ENCODE measurements around the gene PGLYRP3. TPM values are rescaled to one million over a fixed set of nuclear protein-coding genes. Genes with fewer than 3 reads are reported as not detected.

Gene PGLYRP3
- polyA plus RNA-seq, 2 donors = 9.9 to 21.5 TPM

- peaks cover 0 to 16% of the 10 kb centered on the region in 2 donors for H3K4me1 ChIP-seq (ENCODE audit: control insufficient read depth in 2 of 2, insufficient read depth in 2 of 2, low read length in 1 of 2)
- no peak overlapping the region for H3K4me3 ChIP-seq (ENCODE audit: low read depth in 1 of 2, low read length in 2 of 2)
- no peaks in the 10 kb centered on the region for H3K27me3 ChIP-seq (ENCODE audit: control insufficient read depth in 1 of 2, insufficient read depth in 2 of 2, low read length in 2 of 2)
- 50 to 60% methylated on average over 9 of the region's 9 CpGs for WGBS, 2 donors
- no peaks in the 10 kb centered on the region for H3K9me3 ChIP-seq (ENCODE audit: control insufficient read depth in 2 of 2, insufficient read depth in 1 of 2, low read depth in 1 of 2, low read length in 1 of 2)
- peak overlapping the region; percentile 84 to 98 for H3K27ac ChIP-seq (ENCODE audit: low read depth in 2 of 2, low read length in 1 of 2)
- peaks cover 0 to 7% of the 10 kb centered on the region in 2 donors for H3K36me3 ChIP-seq (ENCODE audit: control insufficient read depth in 2 of 2, insufficient read depth in 2 of 2, low read length in 1 of 2)
Observed at GRCh38 chr1:153293851-153294250, 18.9 kb downstream of the PGLYRP3 start.

GRCh38 chr1:153293480-153293775, 19.3 kb downstream of the PGLYRP3 start:
- Histone ChIP-seq H3K27me3 (ENCODE audit: control insufficient read depth in 1 of 2, insufficient read depth in 2 of 2, low read length in 2 of 2) (no peaks in the 10 kb centered on the region), H3K4me3 (ENCODE audit: low read depth in 1 of 2, low read length in 2 of 2) (no peak overlapping the region), H3K36me3 (ENCODE audit: control insufficient read depth in 2 of 2, insufficient read depth in 2 of 2, low read length in 1 of 2) (peaks cover 0 to 6% of the 10 kb centered on the region in 2 donors), H3K4me1 (ENCODE audit: control insufficient read depth in 2 of 2, insufficient read depth in 2 of 2, low read length in 1 of 2) (peaks cover 0 to 16% of the 10 kb centered on the region in 2 donors), H3K27ac (ENCODE audit: low read depth in 2 of 2, low read length in 1 of 2) (peak overlapping the region; percentile 84 to 98), H3K9me3 (ENCODE audit: control insufficient read depth in 2 of 2, insufficient read depth in 1 of 2, low read depth in 1 of 2, low read length in 1 of 2) (no peaks in the 10 kb centered on the region)
- 47 to 54% methylated on average over 7 of the region's 7 CpGs for WGBS, 2 donors

- Histone ChIP-seq H3K4me1 (ENCODE audit: control insufficient read depth in 2 of 2, insufficient read depth in 2 of 2, low read length in 1 of 2) (peaks cover 0 to 16% of the 10 kb centered on the region in 2 donors), H3K36me3 (ENCODE audit: control insufficient read depth in 2 of 2, insufficient read depth in 2 of 2, low read length in 1 of 2) (peaks cover 0 to 4% of the 10 kb centered on the region in 2 donors), H3K9me3 (ENCODE audit: control insufficient read depth in 2 of 2, insufficient read depth in 1 of 2, low read depth in 1 of 2, low read length in 1 of 2) (no peaks in the 10 kb centered on the region), H3K27ac (ENCODE audit: low read depth in 2 of 2, low read length in 1 of 2) (peak overlapping the region; percentile 84 to 98), H3K27me3 (ENCODE audit: control insufficient read depth in 1 of 2, insufficient read depth in 2 of 2, low read length in 2 of 2) (no peaks in the 10 kb centered on the region), H3K4me3 (ENCODE audit: low read depth in 1 of 2, low read length in 2 of 2) (peak overlapping the region in 1 of 2 donors; percentile 29)
- 43 to 49% methylated on average over 25 of the region's 25 CpGs for WGBS, 2 donors
Observed at GRCh38 chr1:153292740-153293479, 19.8 kb downstream of the PGLYRP3 start.

- H3K4me1 ChIP-seq (ENCODE audit: control insufficient read depth in 2 of 2, insufficient read depth in 2 of 2, low read length in 1 of 2) = peaks cover 0 to 19% of the 10 kb centered on the region in 2 donors
- no peaks in the 10 kb centered on the region for H3K9me3 ChIP-seq (ENCODE audit: control insufficient read depth in 2 of 2, insufficient read depth in 1 of 2, low read depth in 1 of 2, low read length in 1 of 2)
- no peaks in the 10 kb centered on the region for H3K27me3 ChIP-seq (ENCODE audit: control insufficient read depth in 1 of 2, insufficient read depth in 2 of 2, low read length in 2 of 2)
- peaks cover 0 to 3% of the 10 kb centered on the region in 2 donors for H3K36me3 ChIP-seq (ENCODE audit: control insufficient read depth in 2 of 2, insufficient read depth in 2 of 2, low read length in 1 of 2)
- 27 to 38% methylated on average over 8 of the region's 8 CpGs for WGBS, 2 donors
- peak overlapping the region; percentile 84 to 98 for H3K27ac ChIP-seq (ENCODE audit: low read depth in 2 of 2, low read length in 1 of 2)
- no peak overlapping the region for H3K4me3 ChIP-seq (ENCODE audit: low read depth in 1 of 2, low read length in 2 of 2)
Observed at GRCh38 chr1:153292185-153292584, 20.6 kb downstream of the PGLYRP3 start.

- no peaks in the 10 kb centered on the region for H3K27me3 ChIP-seq (ENCODE audit: control insufficient read depth in 1 of 2, insufficient read depth in 2 of 2, low read length in 2 of 2)
- H3K27ac ChIP-seq (ENCODE audit: low read depth in 2 of 2, low read length in 1 of 2) = peak overlapping the region; percentile 84 to 98
- H3K4me1 ChIP-seq (ENCODE audit: control insufficient read depth in 2 of 2, insufficient read depth in 2 of 2, low read length in 1 of 2) = peaks cover 0 to 21% of the 10 kb centered on the region in 2 donors
- 79 to 83% methylated on average over 5 of the region's 5 CpGs for whole genome bisulfite sequencing, 2 donors
- no peaks in the 10 kb centered on the region for H3K9me3 ChIP-seq (ENCODE audit: control insufficient read depth in 2 of 2, insufficient read depth in 1 of 2, low read depth in 1 of 2, low read length in 1 of 2)
- H3K4me3 ChIP-seq (ENCODE audit: low read depth in 1 of 2, low read length in 2 of 2) = no peak overlapping the region
- H3K36me3 ChIP-seq (ENCODE audit: control insufficient read depth in 2 of 2, insufficient read depth in 2 of 2, low read length in 1 of 2) = no peaks in the 10 kb centered on the region
Observed at GRCh38 chr1:153291514-153291913, 21.2 kb downstream of the PGLYRP3 start.

- peak overlapping the region; percentile 78 to 82 for H3K27ac ChIP-seq (ENCODE audit: low read depth in 2 of 2, low read length in 1 of 2)
- H3K27me3 ChIP-seq (ENCODE audit: control insufficient read depth in 1 of 2, insufficient read depth in 2 of 2, low read length in 2 of 2) = no peaks in the 10 kb centered on the region
- H3K4me3 ChIP-seq (ENCODE audit: low read depth in 1 of 2, low read length in 2 of 2) = no peak overlapping the region
- peaks cover 0 to 17% of the 10 kb centered on the region in 2 donors for H3K4me1 ChIP-seq (ENCODE audit: control insufficient read depth in 2 of 2, insufficient read depth in 2 of 2, low read length in 1 of 2)
- no peaks in the 10 kb centered on the region for H3K9me3 ChIP-seq (ENCODE audit: control insufficient read depth in 2 of 2, insufficient read depth in 1 of 2, low read depth in 1 of 2, low read length in 1 of 2)
- H3K36me3 ChIP-seq (ENCODE audit: control insufficient read depth in 2 of 2, insufficient read depth in 2 of 2, low read length in 1 of 2) = no peaks in the 10 kb centered on the region
- WGBS, 2 donors = 50 to 57% methylated on average over 11 of the region's 11 CpGs
Observed at GRCh38 chr1:153288634-153289275, 24.0 kb downstream of the PGLYRP3 start.

- H3K4me3 ChIP-seq (ENCODE audit: low read depth in 1 of 2, low read length in 2 of 2) = no peak overlapping the region
- H3K36me3 ChIP-seq (ENCODE audit: control insufficient read depth in 2 of 2, insufficient read depth in 2 of 2, low read length in 1 of 2) = no peaks in the 10 kb centered on the region
- H3K27me3 ChIP-seq (ENCODE audit: control insufficient read depth in 1 of 2, insufficient read depth in 2 of 2, low read length in 2 of 2) = no peaks in the 10 kb centered on the region
- H3K27ac ChIP-seq (ENCODE audit: low read depth in 2 of 2, low read length in 1 of 2) = no peak overlapping the region
- H3K9me3 ChIP-seq (ENCODE audit: control insufficient read depth in 2 of 2, insufficient read depth in 1 of 2, low read depth in 1 of 2, low read length in 1 of 2) = no peaks in the 10 kb centered on the region
- 12 to 15% methylated on average over 2 of the region's 2 CpGs for WGBS, 2 donors
- H3K4me1 ChIP-seq (ENCODE audit: control insufficient read depth in 2 of 2, insufficient read depth in 2 of 2, low read length in 1 of 2) = peaks cover 0 to 2% of the 10 kb centered on the region in 2 donors
Observed at GRCh38 chr1:153277852-153278251, 34.9 kb downstream of the PGLYRP3 start.

GRCh38 chr1:153272186-153272585, 40.6 kb downstream of the PGLYRP3 start:
- Histone ChIP-seq H3K4me1 (ENCODE audit: control insufficient read depth in 2 of 2, insufficient read depth in 2 of 2, low read length in 1 of 2) (peaks cover 0 to 2% of the 10 kb centered on the region in 2 donors), H3K9me3 (ENCODE audit: control insufficient read depth in 2 of 2, insufficient read depth in 1 of 2, low read depth in 1 of 2, low read length in 1 of 2) (no peaks in the 10 kb centered on the region), H3K27me3 (ENCODE audit: control insufficient read depth in 1 of 2, insufficient read depth in 2 of 2, low read length in 2 of 2) (no peaks in the 10 kb centered on the region), H3K27ac (ENCODE audit: low read depth in 2 of 2, low read length in 1 of 2) (no peak overlapping the region), H3K4me3 (ENCODE audit: low read depth in 1 of 2, low read length in 2 of 2) (no peak overlapping the region), H3K36me3 (ENCODE audit: control insufficient read depth in 2 of 2, insufficient read depth in 2 of 2, low read length in 1 of 2) (no peaks in the 10 kb centered on the region)
- 79 to 83% methylated on average over 1 of the region's 1 CpG for WGBS, 2 donors

GRCh38 chr1:153271711-153272110, 41.0 kb downstream of the PGLYRP3 start:
- H3K4me1 ChIP-seq (ENCODE audit: control insufficient read depth in 2 of 2, insufficient read depth in 2 of 2, low read length in 1 of 2) = peaks cover 0 to 2% of the 10 kb centered on the region in 2 donors

More at GRCh38 chr1:153271711-153272110, 41.0 kb downstream of the PGLYRP3 start:
- Histone ChIP-seq H3K27ac (ENCODE audit: low read depth in 2 of 2, low read length in 1 of 2) (no peak overlapping the region), H3K4me3 (ENCODE audit: low read depth in 1 of 2, low read length in 2 of 2) (no peak overlapping the region), H3K9me3 (ENCODE audit: control insufficient read depth in 2 of 2, insufficient read depth in 1 of 2, low read depth in 1 of 2, low read length in 1 of 2) (no peaks in the 10 kb centered on the region), H3K27me3 (ENCODE audit: control insufficient read depth in 1 of 2, insufficient read depth in 2 of 2, low read length in 2 of 2) (no peaks in the 10 kb centered on the region), H3K36me3 (ENCODE audit: control insufficient read depth in 2 of 2, insufficient read depth in 2 of 2, low read length in 1 of 2) (no peaks in the 10 kb centered on the region)
- 55 to 70% methylated on average over 1 of the region's 1 CpG for WGBS, 2 donors
